CD4-positive, alpha-beta T cell treated with Interferon alpha-2 for 1 hour (primary cell): ENCODE data around the gene CNPY1.
A peak's percentile ranks its signal among the peaks of the same experiment; 100 is the strongest.

Experiments
- DNase-seq, 2 donors: peaks; one replicate each; pipeline ENCODE4 v3.0.0-alpha.2; 2020 to 2022

Gene CNPY1

GRCh38 chr7:155463114-155463811, 83.1 kb downstream of the CNPY1 start:
- no peak for DNase-seq

DNA sequence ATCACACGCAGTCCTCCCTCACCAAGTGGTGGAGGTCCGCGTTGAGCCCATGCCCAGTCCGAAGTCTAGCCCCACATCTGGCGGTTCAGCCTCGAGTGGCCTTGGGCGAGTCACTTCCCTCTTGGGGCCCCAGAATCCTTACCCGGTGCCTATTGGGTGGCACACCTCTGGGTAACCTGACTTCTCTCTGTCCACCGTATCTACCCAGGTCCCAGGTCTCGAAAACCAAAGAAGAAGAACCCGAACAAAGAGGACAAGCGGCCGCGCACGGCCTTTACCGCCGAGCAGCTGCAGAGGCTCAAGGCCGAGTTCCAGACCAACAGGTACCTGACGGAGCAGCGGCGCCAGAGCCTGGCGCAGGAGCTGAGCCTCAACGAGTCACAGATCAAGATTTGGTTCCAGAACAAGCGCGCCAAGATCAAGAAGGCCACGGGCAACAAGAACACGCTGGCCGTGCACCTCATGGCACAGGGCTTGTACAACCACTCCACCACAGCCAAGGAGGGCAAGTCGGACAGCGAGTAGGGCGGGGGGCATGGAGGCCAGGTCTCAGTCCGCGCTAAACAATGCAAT, 84.1 kb downstream of the CNPY1 start:
- no peak for DNase-seq

DNA sequence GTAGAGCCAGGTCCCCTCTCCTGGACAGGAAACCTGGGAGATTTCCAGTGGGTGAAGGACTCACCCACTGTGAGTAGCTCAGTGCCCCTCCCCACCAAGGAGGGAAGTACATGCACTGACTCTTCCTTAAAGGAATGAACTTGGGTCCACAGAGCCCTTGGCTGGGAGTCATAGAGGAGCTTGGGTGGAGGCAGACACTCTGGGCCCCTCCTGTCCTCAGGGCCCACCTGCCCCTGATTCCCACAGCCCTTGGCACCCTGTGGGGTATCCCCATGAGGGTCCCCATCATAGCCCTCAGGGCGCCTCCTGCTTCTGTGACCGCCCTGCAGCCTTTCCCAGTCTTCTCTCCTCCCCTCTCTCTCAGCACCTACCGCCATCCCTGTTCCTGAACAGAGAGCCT, 84.7 kb downstream of the CNPY1 start:
- no peak for DNase-seq

GRCh38 chr7:155460926-155461613, 85.3 kb downstream of the CNPY1 start:
- no peak for DNase-seq

- no peak for DNase-seq
These were observed 86.5 kb downstream of the CNPY1 start for GRCh38 chr7:155459700-155460461.

DNA sequence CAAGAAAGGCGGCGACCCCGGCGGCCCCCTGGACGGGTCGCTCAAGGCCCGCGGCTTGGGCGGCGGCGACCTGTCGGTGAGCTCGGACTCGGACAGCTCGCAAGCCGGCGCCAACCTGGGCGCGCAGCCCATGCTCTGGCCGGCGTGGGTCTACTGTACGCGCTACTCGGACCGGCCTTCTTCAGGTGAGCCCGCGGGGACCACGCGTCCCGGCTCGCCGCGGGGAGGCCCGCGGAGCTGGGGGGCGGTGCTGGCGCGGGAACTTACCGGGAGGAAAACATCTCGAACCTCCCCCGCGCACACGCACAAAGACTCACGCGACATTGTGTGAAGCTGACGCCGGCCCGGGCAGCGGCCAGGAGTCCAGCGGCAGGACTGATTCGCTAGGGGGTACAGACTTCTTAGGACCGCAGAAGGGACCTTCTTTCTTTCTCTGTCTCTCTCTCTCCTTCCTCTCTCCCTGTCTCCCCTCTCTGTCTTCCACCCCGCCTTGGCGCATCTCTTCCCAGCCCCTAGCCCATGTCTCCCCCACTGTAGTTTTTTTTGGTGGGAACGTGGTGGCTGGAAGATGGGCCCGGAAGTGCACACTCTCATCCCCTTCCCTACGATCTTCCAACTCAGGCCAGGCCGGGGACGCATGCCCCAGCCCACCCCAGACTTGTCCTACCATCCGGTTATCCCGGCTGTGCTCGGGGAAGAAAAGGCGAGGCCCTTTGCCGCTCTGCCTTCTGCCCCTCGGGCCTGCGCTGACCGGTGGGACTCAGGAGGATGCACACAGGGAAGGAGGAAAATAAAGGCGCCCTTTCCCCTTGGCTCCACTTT, 87.3 kb downstream of the CNPY1 start:
- DNase-seq = no peak

GRCh38 chr7:155458111-155458877, 88.1 kb downstream of the CNPY1 start, which contains the start of gene EN2:
Gene EN2, plus strand, starts transcription at chr7:155458129. Its CDS starts 249 bp downstream, at chr7:155458378.
- DNase-seq = no peak

- DNase-seq = no peak
These were observed 88.7 kb downstream of the CNPY1 start for GRCh38 chr7:155457544-155458110.

DNA sequence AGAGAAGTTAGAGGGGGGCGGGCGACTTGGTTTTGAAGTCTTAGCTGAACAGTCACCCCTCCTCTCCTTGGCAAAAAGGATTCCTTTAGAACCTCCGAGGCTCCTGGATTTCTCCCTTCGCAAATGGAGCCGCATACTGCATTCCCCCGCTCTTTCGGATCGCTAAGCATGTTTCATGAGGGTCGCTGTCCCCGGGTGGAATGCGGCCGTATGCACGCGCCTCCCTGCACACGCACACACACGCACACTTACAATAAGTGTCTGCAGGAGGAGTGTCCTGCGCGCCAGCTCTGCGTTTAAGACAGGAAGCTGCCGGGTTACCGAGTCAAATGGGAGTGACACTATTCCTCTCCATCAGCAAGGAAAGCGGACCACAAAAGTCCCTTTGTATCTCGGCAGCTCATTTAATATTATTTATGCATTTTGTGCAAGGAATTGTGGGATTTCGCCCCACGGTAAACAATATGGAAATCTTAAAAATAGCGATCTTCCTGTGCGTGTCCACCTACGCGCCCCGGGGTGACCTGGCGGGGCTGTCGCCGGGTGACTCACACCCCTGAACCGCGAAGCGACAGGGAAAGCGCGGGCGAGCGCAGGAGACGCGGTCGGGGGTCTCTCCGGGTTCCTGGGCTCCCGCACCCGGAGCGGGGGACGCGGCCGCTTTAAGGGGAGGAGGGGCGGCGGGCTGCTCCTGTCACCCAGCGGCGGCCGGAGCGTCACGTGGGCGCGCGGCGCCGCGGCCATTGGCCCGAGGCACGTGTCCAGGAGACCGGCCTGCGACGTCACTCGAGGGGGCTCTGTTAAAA, 89.4 kb downstream of the CNPY1 start:
- DNase-seq = peak in 1 of 2 donors; percentile 9

- no peak for DNase-seq
These were observed 90.3 kb downstream of the CNPY1 start for GRCh38 chr7:155455776-155456737.

DNA sequence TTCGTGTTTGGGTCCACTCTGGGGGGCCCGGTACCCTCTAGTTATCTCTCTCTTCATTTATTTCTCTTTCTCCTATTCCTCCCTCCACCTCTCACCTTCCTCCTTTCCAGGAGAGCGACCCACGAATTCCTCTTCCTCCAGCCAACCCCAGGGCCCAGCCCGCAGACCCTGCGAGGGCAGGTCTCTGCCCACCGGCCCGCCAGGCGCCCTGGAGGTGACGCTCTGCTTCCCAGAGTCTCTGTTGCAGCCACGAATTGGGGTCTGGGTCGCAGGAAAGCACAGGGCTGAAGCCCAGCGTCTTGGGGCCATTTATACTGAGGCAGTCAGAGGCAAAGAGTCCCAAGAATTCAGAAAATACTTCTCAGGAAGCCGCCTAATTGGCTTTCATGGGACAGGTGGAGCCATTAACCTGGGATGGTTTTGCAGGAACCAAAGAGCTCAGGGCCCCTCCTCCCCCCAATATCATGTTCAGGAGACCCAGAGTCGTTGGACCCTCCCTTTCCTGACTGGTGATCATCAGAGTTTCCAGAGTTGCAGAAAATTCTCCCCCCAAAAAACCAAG, 91.1 kb downstream of the CNPY1 start:
- DNase-seq = no peak

- no peak for DNase-seq
These were observed 91.9 kb downstream of the CNPY1 start for GRCh38 chr7:155454183-155455112.

- DNase-seq = no peak
These were observed 92.8 kb downstream of the CNPY1 start for GRCh38 chr7:155453296-155454182.

GRCh38 chr7:155452505-155453295, 93.7 kb downstream of the CNPY1 start:
- DNase-seq = no peak

DNA sequence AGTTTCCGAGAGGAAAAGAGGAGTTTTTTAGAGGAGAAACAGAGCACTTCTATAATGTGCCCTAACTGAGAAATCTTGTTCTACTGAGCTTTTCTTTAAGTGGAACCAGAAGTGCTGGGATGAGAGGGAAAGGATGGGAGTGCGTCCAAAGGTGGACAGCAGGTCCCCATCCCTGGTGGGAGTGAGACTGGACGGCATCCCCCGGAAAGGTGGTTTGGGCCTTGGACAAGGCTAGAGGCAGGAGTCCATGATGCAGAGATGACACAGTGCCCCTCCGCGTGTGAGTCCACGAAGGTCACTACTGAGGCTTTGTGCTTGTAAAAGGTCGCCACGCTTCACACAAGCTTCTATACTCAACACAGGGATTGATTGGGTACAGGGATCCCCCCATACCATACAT, 94.5 kb downstream of the CNPY1 start:
- DNase-seq = no peak
